H1 (cell line): ENCODE results near the gene DCAF6. TPM values are rescaled to one million over a fixed set of nuclear protein-coding genes. Genes with fewer than 3 reads are reported as not detected.

Experiments used
- CTCF ChIA-PET: fragments of 300-600 bp; sonication (Branson Sonifier 250); formaldehyde crosslinking; loops from one replicate; lab custom pipeline; 2021; ENCODE audit not compliant: partially characterized antibody; lab: Charles Lee
- POLR2A ChIA-PET: fragments of 300-600 bp; sonication (Branson Sonifier 250); formaldehyde crosslinking; loops from one replicate; lab custom pipeline; 2021; ENCODE audit warnings: inconsistent platforms; ENCODE audit not compliant: partially characterized antibody; lab: Charles Lee
- DNase-seq, 2 experiments: peaks; one replicate each; pipeline versions ENCODE4 v3.0.0 to v3.0.0-alpha.2; 2010 to 2022; ENCODE audit warnings: low spot score in 2 of 2, low read depth in 1 of 2, mixed read lengths in 1 of 2
- FAIRE-seq: peaks from 2 replicates; lab custom pipeline; 2011; peaks lifted over from hg19 to GRCh38; lab: Jason Lieb, UNC
- H2AFZ ChIP-seq: 2 replicates; pipeline ENCODE4 v1.8.1; 2012; ENCODE audit warnings: low read length, inconsistent platforms
- H2AK5ac ChIP-seq: 2 replicates; pipeline ENCODE4 v1.6.1; 2013; ENCODE audit warnings: low read depth, low read length
- H2BK120ac ChIP-seq: replicated peaks from 2 replicates; pipeline ENCODE3; 2013; ENCODE audit warnings: low read depth, low read length, inconsistent platforms
- H2BK12ac ChIP-seq: 2 replicates; pipeline ENCODE4 v1.6.1; 2013; ENCODE audit warnings: low read depth, low read length
- H2BK15ac ChIP-seq: 2 replicates; pipeline ENCODE4 v1.6.1; 2013; ENCODE audit warnings: low read length
- H2BK20ac ChIP-seq: 2 replicates; pipeline ENCODE4 v1.6.1; 2013; ENCODE audit warnings: low read length
- H2BK5ac ChIP-seq: 2 replicates; pipeline ENCODE4 v1.6.1; 2013; ENCODE audit warnings: low read depth, low read length
- H3K14ac ChIP-seq: 2 replicates; pipeline ENCODE4 v1.6.1; 2013; ENCODE audit warnings: inconsistent platforms; ENCODE audit not compliant: insufficient read length
- H3K18ac ChIP-seq: 2 replicates; pipeline ENCODE4 v1.6.1; 2013; ENCODE audit warnings: low read length; ENCODE audit errors: extremely low read depth
- H3K23ac ChIP-seq: 2 replicates; pipeline ENCODE4 v1.6.1; 2013; ENCODE audit warnings: inconsistent platforms; ENCODE audit not compliant: insufficient read length
- H3K23me2 ChIP-seq: 2 replicates; pipeline ENCODE4 v1.6.1; 2013; ENCODE audit warnings: low read depth, low read length
- H3K27ac ChIP-seq: 2 replicates; pipeline ENCODE4 v1.6.1; 2011; ENCODE audit warnings: low read depth, low read length, inconsistent platforms
- H3K27me3 ChIP-seq, 4 experiments: replicated peaks in 1 of 4; 1 replicate in 1 of 4; 2 replicates in 3 of 4; pipeline versions ENCODE4 v1.6.1 to v1.8.1; 2011 to 2013; ENCODE audit warnings: low read length in 3 of 4, mild to moderate bottlenecking in 3 of 4, inconsistent platforms in 2 of 4, mixed read lengths in 2 of 4, moderate library complexity in 1 of 4; ENCODE audit not compliant: control insufficient read depth in 3 of 4, insufficient read depth in 3 of 4; ENCODE audit errors: extremely low read depth in 1 of 4
- H3K36me3 ChIP-seq, 4 experiments: 2 replicates each; pipeline versions ENCODE4 v1.6.1 to v1.8.1; 2011 to 2013; ENCODE audit warnings: mild to moderate bottlenecking in 4 of 4, low read length in 3 of 4, moderate library complexity in 2 of 4, control low read depth in 1 of 4, inconsistent platforms in 1 of 4; ENCODE audit not compliant: insufficient read depth in 4 of 4, control insufficient read depth in 2 of 4
- H3K4ac ChIP-seq: replicated peaks from 2 replicates; pipeline ENCODE3; 2013; ENCODE audit warnings: low read length, low read depth, mixed read lengths, inconsistent platforms; ENCODE audit not compliant: insufficient read length
- H3K4me1 ChIP-seq, 4 experiments: replicated peaks in 1 of 4; 1 replicate in 1 of 4; 2 replicates in 3 of 4; pipeline versions ENCODE4 v1.6.1 to v1.8.1; 2011 to 2013; ENCODE audit warnings: low read length in 3 of 4, inconsistent platforms in 2 of 4, mixed read lengths in 1 of 4; ENCODE audit not compliant: insufficient read depth in 4 of 4, control insufficient read depth in 3 of 4
- H3K4me2 ChIP-seq, 2 experiments: 2 replicates each; pipeline versions ENCODE4 v1.6.1 to v1.8.1; 2011 to 2013; ENCODE audit warnings: low read depth in 2 of 2, low read length in 2 of 2, control low read depth in 1 of 2, inconsistent platforms in 1 of 2, mild to moderate bottlenecking in 1 of 2; ENCODE audit not compliant: insufficient read depth in 1 of 2
- H3K4me3 ChIP-seq, 4 experiments: fragments of 200-600, 300-600 bp in 1 of 4; sonication (generic), shearing (Covaris generic), sonication (Bioruptor Twin) in 1 of 4; 2 replicates each; pipeline versions ENCODE4 v1.5.1 to v1.8.1; 2011 to 2016; ENCODE audit warnings: low read length in 4 of 4, low read depth in 3 of 4, control low read depth in 2 of 4, inconsistent platforms in 2 of 4, mild to moderate bottlenecking in 2 of 4, mixed read lengths in 1 of 4, moderate library complexity in 1 of 4; ENCODE audit not compliant: insufficient read depth in 2 of 4; ENCODE audit errors: extremely low read depth in 1 of 4
- H3K56ac ChIP-seq: replicated peaks from 2 replicates; pipeline ENCODE3; 2013; ENCODE audit warnings: low read depth, mild to moderate bottlenecking, mixed read lengths, low read length, inconsistent platforms; ENCODE audit not compliant: insufficient read length
- H3K79me1 ChIP-seq: 2 replicates; pipeline ENCODE4 v1.6.1; 2013; ENCODE audit warnings: low read depth, low read length, control low read depth
- H3K79me2 ChIP-seq, 2 experiments: 2 replicates each; pipeline versions ENCODE4 v1.6.1 to v1.8.1; 2012 to 2013; ENCODE audit warnings: low read length in 2 of 2, mild to moderate bottlenecking in 2 of 2, inconsistent platforms in 1 of 2; ENCODE audit not compliant: insufficient read depth in 2 of 2, control insufficient read depth in 1 of 2
- H3K9ac ChIP-seq, 4 experiments: replicated peaks in 1 of 4; 1 replicate in 1 of 4; 2 replicates in 3 of 4; pipeline versions ENCODE4 v1.6.1 to v1.8.1; 2011 to 2013; ENCODE audit warnings: low read depth in 3 of 4, low read length in 3 of 4, control low read depth in 2 of 4, mild to moderate bottlenecking in 2 of 4, moderate library complexity in 2 of 4, inconsistent platforms in 1 of 4; ENCODE audit errors: extremely low read depth in 1 of 4
- H3K9me3 ChIP-seq, 2 experiments: 2 replicates each; pipeline versions ENCODE4 v1.6.1 to v1.8.1; 2012 to 2013; ENCODE audit warnings: mild to moderate bottlenecking in 2 of 2, moderate library complexity in 2 of 2, control low read depth in 1 of 2, inconsistent platforms in 1 of 2, low read depth in 1 of 2, low read length in 1 of 2, mixed read lengths in 1 of 2; ENCODE audit not compliant: insufficient read depth in 2 of 2
- H4K20me1 ChIP-seq, 2 experiments: replicated peaks in 1 of 2; 2 replicates each; pipeline versions ENCODE3 to v1.8.1; 2011 to 2013; ENCODE audit warnings: inconsistent platforms in 2 of 2, low read length in 2 of 2, mild to moderate bottlenecking in 1 of 2; ENCODE audit not compliant: insufficient read depth in 2 of 2, control insufficient read depth in 1 of 2
- H4K5ac ChIP-seq: 2 replicates; pipeline ENCODE4 v1.6.1; 2013; ENCODE audit warnings: low read length, low read depth, mixed read lengths, inconsistent platforms; ENCODE audit not compliant: insufficient read length
- H4K8ac ChIP-seq: 2 replicates; pipeline ENCODE4 v1.8.0; 2013; ENCODE audit warnings: mild to moderate bottlenecking, moderate library complexity, low read length, inconsistent platforms; ENCODE audit not compliant: insufficient read depth; ENCODE audit errors: extremely low read depth
- H4K91ac ChIP-seq: replicated peaks from 2 replicates; pipeline ENCODE3; 2013; ENCODE audit warnings: low read length, mixed read lengths, inconsistent platforms; ENCODE audit not compliant: insufficient read length
- WGBS, 2 experiments: shearing (Covaris generic) in 1 of 2; methylation state at CpG; one replicate each; pipeline versions ENCODE4 v1.1.6 to v1.1.7; 2013 to 2015; ENCODE audit warnings: low lambda C conversion rate in 2 of 2, mixed read lengths in 2 of 2, inconsistent platforms in 1 of 2, low coverage in 1 of 2, missing lambda C conversion rate in 1 of 2; ENCODE audit not compliant: insufficient replicate concordance in 2 of 2, insufficient coverage in 1 of 2, insufficient read length in 1 of 2; ENCODE audit errors: extremely low coverage in 1 of 2, missing lambda C conversion rate in 1 of 2; 5-methylcytosine and 5-hydroxymethylcytosine counted together
- polyA plus RNA-seq, 7 experiments: library from polyadenylated mRNA; depleted of rRNA in 3 of 7; stranded (reverse) in 5 of 7; unstranded in 2 of 7; fragments of >200 nt in 5 of 7; fragments of 200-250 nt in 2 of 7; gene quantifications; 1 replicate in 5 of 7; 2 replicates in 1 of 7; 4 replicates in 1 of 7; pipeline versions ENCODE4 v1.2.1 to v1.2.3, GENCODE V29; 2011 to 2013; ENCODE audit warnings: missing spikeins in 2 of 7, mixed read lengths in 2 of 7
- total RNA-seq: library from RNA; stranded (reverse); fragmentation: NEBNext Ultra II Directional; extraction: Animal tissue kit (Norgen Biotek cat#: 25700); gene quantifications from 2 replicates; pipeline ENCODE4 v1.2.1, GENCODE V29; 2021
- TF ChIP-seq, protein P1 (sequence below): IDR thresholded peaks from 2 replicates; pipeline ENCODE4 v1.6.1; 2012; ENCODE audit warnings: inconsistent platforms

Gene DCAF6
- total and polyA plus RNA-seq, 2 of the 8 experiments (the other 6 are each of a cell fraction or from before 2014, with no cell fraction given), result 12.3 to 17.4 TPM

GRCh38 chr1:167912294-167912693 lies 24.2 kb upstream of the DCAF6 start:
- Histone ChIP-seq H3K9me3 (peaks cover 13 to 17% of the 10 kb centered on the region in 2 experiments), H2AK5ac (no peak overlapping the region), H4K20me1 (no peaks in the 10 kb centered on the region), H3K56ac (no peak overlapping the region), H4K5ac (no peak overlapping the region), H3K27me3 (no peaks in the 10 kb centered on the region), H3K23ac (no peak overlapping the region), H2BK15ac (no peak overlapping the region), H3K27ac (no peak overlapping the region), H3K4ac (no peak overlapping the region), H2AFZ (no peak overlapping the region), H2BK5ac (no peak overlapping the region), H3K23me2 (no peaks in the 10 kb centered on the region), H3K9ac (no peak overlapping the region), H2BK12ac (no peak overlapping the region), H3K36me3 (no peaks in the 10 kb centered on the region; a peak in 1 of 8 replicates), H3K4me3 (no peak overlapping the region), H3K4me1 (no peaks in the 10 kb centered on the region), H3K4me2 (no peak overlapping the region), H3K18ac (no peak overlapping the region), H3K79me1 (no peaks in the 10 kb centered on the region), H4K8ac (peak overlapping the region; percentile 63), H2BK120ac (no peak overlapping the region), H3K14ac (no peak overlapping the region), H3K79me2 (no peaks in the 10 kb centered on the region), H2BK20ac (no peak overlapping the region), H4K91ac (no peak overlapping the region)
- ChIA-PET CTCF (interaction anchor here (1.0 kb wide), 1 partner anchor 22 kb away, joined by 3 read pairs; no protein-coding TSS in a partner anchor), POLR2A (interaction anchor here (1.4 to 4.1 kb wide), 2 partner anchors 23 to 56 kb away, joined by 3 to 22 read pairs; partner anchors contain the start of gene DCAF6)
- DNase-seq (no peak), FAIRE-seq (no peak)
- WGBS, 2 experiments, result 66% methylated on average over 7 of the region's 7 CpGs; no CpG with 5 or more reads in 1 of the 2 experiments
- TF ChIP-seq, protein P1, sequence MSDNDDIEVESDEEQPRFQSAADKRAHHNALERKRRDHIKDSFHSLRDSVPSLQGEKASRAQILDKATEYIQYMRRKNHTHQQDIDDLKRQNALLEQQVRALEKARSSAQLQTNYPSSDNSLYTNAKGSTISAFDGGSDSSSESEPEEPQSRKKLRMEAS, result peak; percentile 94
